A549 (cell line): ENCODE measurements around the gene SPDYC.

Experiments used
- CBX8 ChIP-seq: fragments of 200-600 bp; sonication (generic); IDR thresholded peaks from 2 replicates; pipeline ENCODE4 v1.6.1; 2016
- EP300 ChIP-seq, 2 experiments: fragments of >200 bp; sonication (Bioruptor Twin); formaldehyde crosslinking; IDR thresholded peaks; 2 replicates in 1 of 2; 3 replicates in 1 of 2; pipeline ENCODE4 v1.6.1; 2016 to 2017
- FOSL2 ChIP-seq, 2 experiments: fragments of 450-650 bp in 1 of 2; fragments of >200 bp in 1 of 2; sonication (Bioruptor Twin) in 1 of 2; formaldehyde crosslinking; IDR thresholded peaks; 2 replicates each; pipeline versions ENCODE4 v1.5.0 to v1.6.1; 2016 to 2020; ENCODE audit warnings: mild to moderate bottlenecking in 1 of 2, moderate library complexity in 1 of 2
- JUN ChIP-seq, 2 experiments: fragments of >200 bp; sonication (Bioruptor Twin); formaldehyde crosslinking; IDR thresholded peaks; 2 replicates in 1 of 2; 3 replicates in 1 of 2; pipeline ENCODE4 v1.6.1; 2016 to 2017
- MAFK ChIP-seq: fragments of 450-650 bp; IDR thresholded peaks from 2 replicates; pipeline ENCODE4 v1.6.1; 2014; ENCODE audit not compliant: partially characterized antibody
- NFE2L2 ChIP-seq: fragments of 150-350 bp; conservative IDR thresholded peaks from 2 replicates; pipeline ENCODE4 v1.6.1; 2014; ENCODE audit warnings: low read length
- POLR2A ChIP-seq: IDR thresholded peaks from 2 replicates; pipeline ENCODE4 v1.6.1; 2012; ENCODE audit warnings: mild to moderate bottlenecking, low read length
- RFX5 ChIP-seq: fragments of 450-650 bp; IDR thresholded peaks from 2 replicates; pipeline ENCODE4 v1.7.1; 2014; ENCODE audit warnings: antibody characterized with exemption, mild to moderate bottlenecking, moderate library complexity
- RNF2 ChIP-seq: fragments of 200-600 bp; sonication (generic); IDR thresholded peaks from 2 replicates; pipeline ENCODE4 v1.6.1; 2016; ENCODE audit warnings: low read depth, mild to moderate bottlenecking, antibody characterized with exemption, moderate library complexity, borderline replicate concordance
- SMC3 ChIP-seq: fragments of >200 bp; sonication (Bioruptor Twin); formaldehyde crosslinking; IDR thresholded peaks from 3 replicates; pipeline ENCODE4 v1.6.1; 2018; ENCODE audit warnings: inconsistent platforms
- ZSCAN20 ChIP-seq: fragments of 250-450 bp; sonication (Bioruptor Pico); IDR thresholded peaks from 2 replicates; pipeline ENCODE4 v1.8.0; 2022; ENCODE audit warnings: mild to moderate bottlenecking, moderate library complexity
- TF ChIP-seq, protein P1 (sequence below): fragments of >200 bp; sonication (Bioruptor Twin); formaldehyde crosslinking; IDR thresholded peaks from 3 replicates; pipeline ENCODE4 v1.5.1; 2016
- TF ChIP-seq, protein P2 (sequence below): fragments of >200 bp; sonication (Bioruptor Twin); formaldehyde crosslinking; IDR thresholded peaks from 3 replicates; pipeline ENCODE4 v1.6.1; 2016

DNA sequence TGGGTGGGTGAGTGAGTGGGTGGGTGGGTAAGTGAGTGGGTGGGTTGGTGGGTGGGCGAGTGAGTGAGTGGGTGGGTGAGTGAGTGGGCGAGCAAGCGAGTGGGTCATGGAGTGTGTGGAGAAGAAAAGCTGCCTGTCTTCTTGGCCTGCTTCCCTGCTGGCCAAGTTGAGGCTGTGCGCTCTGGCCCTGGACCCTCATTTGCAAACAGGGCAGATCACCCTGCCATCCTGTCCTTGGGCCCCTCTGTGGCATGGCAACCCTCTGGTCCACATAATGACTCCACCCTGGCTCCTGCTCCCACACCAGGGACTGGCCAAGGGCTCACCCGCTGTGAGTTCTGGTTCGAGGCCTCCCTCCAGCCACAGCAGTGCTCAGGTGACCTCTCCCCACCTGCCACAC lies 46.8 kb downstream of the SPDYC start:
- TF ChIP-seq SMC3 (no peak), EP300 (IDR thresholded peaks at IDR 0.05) (no peak), POLR2A (no peak), FOSL2 (IDR thresholded peaks at IDR 0.05) (no peak), FOSL2 (CRISPR knock-in tag; IDR thresholded peaks at IDR 0.05) (no peak), ZSCAN20 (CRISPR knock-in tag) (no peak), CBX8 (no peak), RFX5 (no peak), RNF2 (no peak), MAFK (no peak), JUN (IDR thresholded peaks at IDR 0.05) (no peak), NFE2L2 (no peak)
- TF ChIP-seq, protein P1, sequence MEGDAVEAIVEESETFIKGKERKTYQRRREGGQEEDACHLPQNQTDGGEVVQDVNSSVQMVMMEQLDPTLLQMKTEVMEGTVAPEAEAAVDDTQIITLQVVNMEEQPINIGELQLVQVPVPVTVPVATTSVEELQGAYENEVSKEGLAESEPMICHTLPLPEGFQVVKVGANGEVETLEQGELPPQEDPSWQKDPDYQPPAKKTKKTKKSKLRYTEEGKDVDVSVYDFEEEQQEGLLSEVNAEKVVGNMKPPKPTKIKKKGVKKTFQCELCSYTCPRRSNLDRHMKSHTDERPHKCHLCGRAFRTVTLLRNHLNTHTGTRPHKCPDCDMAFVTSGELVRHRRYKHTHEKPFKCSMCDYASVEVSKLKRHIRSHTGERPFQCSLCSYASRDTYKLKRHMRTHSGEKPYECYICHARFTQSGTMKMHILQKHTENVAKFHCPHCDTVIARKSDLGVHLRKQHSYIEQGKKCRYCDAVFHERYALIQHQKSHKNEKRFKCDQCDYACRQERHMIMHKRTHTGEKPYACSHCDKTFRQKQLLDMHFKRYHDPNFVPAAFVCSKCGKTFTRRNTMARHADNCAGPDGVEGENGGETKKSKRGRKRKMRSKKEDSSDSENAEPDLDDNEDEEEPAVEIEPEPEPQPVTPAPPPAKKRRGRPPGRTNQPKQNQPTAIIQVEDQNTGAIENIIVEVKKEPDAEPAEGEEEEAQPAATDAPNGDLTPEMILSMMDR: no peak
- TF ChIP-seq, protein P2, sequence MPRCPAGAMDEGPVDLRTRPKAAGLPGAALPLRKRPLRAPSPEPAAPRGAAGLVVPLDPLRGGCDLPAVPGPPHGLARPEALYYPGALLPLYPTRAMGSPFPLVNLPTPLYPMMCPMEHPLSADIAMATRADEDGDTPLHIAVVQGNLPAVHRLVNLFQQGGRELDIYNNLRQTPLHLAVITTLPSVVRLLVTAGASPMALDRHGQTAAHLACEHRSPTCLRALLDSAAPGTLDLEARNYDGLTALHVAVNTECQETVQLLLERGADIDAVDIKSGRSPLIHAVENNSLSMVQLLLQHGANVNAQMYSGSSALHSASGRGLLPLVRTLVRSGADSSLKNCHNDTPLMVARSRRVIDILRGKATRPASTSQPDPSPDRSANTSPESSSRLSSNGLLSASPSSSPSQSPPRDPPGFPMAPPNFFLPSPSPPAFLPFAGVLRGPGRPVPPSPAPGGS: no peak
